Adrenal gland (tissue), 5 donors: ENCODE results near the gene NPRL2.

Experiments used
- POLR2A ChIP-seq, 2 donors: fragments of 450-650 bp; IDR thresholded peaks; one replicate each; pipeline ENCODE4 v1.6.1; 2017; ENCODE audit warnings: antibody characterized with exemption in 2 of 2, mild to moderate bottlenecking in 2 of 2, moderate library complexity in 1 of 2
- TF ChIP-seq, protein P1 (sequence below), 6 experiments: fragments of 450-650 bp in 4 of 6; fragments of 200-600 bp in 2 of 6; sonication (generic) in 1 of 6; IDR thresholded peaks; 1 replicate in 5 of 6; 2 replicates in 1 of 6; pipeline versions ENCODE4 v1.5.1 to v1.8.0; 2016 to 2021; ENCODE audit warnings: antibody characterized with exemption in 6 of 6, mild to moderate bottlenecking in 2 of 6, moderate library complexity in 1 of 6
- donor health status: DM: no; HTN: no; CAD: no.

DNA sequence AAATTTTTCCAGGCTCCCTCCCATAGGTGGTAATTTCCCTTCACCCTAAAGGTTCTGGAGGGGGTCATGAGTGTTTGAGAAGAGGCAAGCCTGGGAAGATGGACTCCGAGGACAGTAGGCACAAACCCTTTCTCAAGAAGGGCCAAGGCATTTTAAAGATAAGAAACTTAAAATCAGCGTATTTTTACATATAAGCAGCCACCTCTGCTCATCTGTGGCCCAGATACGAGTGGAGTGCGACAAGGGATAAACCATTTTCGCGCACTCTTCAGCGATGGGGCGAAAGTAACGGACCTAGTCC is 10.5 kb downstream of the NPRL2 start:
- TF ChIP-seq, protein P1, sequence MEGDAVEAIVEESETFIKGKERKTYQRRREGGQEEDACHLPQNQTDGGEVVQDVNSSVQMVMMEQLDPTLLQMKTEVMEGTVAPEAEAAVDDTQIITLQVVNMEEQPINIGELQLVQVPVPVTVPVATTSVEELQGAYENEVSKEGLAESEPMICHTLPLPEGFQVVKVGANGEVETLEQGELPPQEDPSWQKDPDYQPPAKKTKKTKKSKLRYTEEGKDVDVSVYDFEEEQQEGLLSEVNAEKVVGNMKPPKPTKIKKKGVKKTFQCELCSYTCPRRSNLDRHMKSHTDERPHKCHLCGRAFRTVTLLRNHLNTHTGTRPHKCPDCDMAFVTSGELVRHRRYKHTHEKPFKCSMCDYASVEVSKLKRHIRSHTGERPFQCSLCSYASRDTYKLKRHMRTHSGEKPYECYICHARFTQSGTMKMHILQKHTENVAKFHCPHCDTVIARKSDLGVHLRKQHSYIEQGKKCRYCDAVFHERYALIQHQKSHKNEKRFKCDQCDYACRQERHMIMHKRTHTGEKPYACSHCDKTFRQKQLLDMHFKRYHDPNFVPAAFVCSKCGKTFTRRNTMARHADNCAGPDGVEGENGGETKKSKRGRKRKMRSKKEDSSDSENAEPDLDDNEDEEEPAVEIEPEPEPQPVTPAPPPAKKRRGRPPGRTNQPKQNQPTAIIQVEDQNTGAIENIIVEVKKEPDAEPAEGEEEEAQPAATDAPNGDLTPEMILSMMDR (IDR thresholded peaks at IDR 0.05) = no peak
- no peak for TF ChIP-seq POLR2A (IDR thresholded peaks at IDR 0.05)
